ENCODE measurements around the gene LNX2.

GRCh38 chr13:27634231-27634630, 13.9 kb upstream of the LNX2 start:
- TF ChIP-seq CTCF (IDR thresholded peaks at IDR 0.05), result no peak
- no peak for TF ChIP-seq POLR2A (IDR thresholded peaks at IDR 0.05)

All from adrenal gland (tissue), 5 donors.